ENCODE measurements around the gene FBXO15.

Gene FBXO15

DNA sequence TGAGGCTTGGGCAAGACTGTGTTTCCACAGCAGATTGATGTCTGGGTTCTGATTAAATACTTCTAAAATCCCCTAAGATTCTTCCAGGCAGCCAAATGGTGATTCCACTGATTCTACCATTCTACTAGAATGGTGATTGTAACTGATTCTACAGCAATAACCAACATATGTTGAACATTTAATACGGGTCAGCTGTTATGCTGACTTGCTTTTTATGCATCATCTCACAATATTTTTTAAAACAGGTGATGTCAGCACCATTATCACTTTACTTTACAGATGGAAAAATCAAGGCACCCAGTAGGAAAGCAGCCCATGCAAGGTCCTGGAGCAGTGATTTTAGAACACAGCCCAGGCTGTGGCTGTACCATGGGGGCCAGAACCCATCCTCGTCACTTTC lies 38.2 kb upstream of the FBXO15 start:
- FAIRE-seq (peak; percentile 90), DNase-seq (ENCODE audit: insufficient read length, low spot score) (no peak)
- no peak for TF ChIP-seq CTCF (IDR thresholded peaks at IDR 0.05; ENCODE audit: insufficient read depth, missing control alignments)

DNA sequence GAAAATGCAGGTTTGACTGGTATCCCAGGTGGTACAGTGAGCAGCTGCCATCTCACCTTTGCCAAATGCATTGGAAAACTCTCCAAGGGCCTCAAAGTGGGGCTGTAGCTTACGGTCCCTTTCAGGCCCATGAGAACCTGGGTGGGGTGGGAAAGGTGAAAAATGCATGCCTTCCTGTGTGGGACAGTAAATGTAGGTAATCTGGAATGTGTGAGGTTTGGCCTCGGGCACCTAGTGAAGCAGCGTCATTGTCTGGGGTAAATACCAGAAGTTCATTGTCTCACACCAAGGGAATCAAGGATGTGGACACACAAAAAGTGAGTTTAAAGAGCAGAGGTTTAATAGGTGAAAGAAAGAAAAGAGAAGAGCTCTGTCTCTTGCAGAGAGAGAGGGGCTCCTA lies 37.2 kb upstream of the FBXO15 start:
- FAIRE-seq (peak; percentile 66), DNase-seq (ENCODE audit: insufficient read length, low spot score) (no peak)
- no peak for TF ChIP-seq CTCF (IDR thresholded peaks at IDR 0.05; ENCODE audit: insufficient read depth, missing control alignments)

GRCh38 chr18:74183130-74183529 lies 35.5 kb upstream of the FBXO15 start:
- no peak for TF ChIP-seq CTCF (IDR thresholded peaks at IDR 0.05; ENCODE audit: insufficient read depth, missing control alignments)
- FAIRE-seq (peak; percentile 91), DNase-seq (ENCODE audit: insufficient read length, low spot score) (no peak)

GRCh38 chr18:74182335-74182734 lies 34.7 kb upstream of the FBXO15 start:
- DNase-seq (ENCODE audit: insufficient read length, low spot score) (no peak), FAIRE-seq (no peak)
- no peak for TF ChIP-seq CTCF (IDR thresholded peaks at IDR 0.05; ENCODE audit: insufficient read depth, missing control alignments)

DNA sequence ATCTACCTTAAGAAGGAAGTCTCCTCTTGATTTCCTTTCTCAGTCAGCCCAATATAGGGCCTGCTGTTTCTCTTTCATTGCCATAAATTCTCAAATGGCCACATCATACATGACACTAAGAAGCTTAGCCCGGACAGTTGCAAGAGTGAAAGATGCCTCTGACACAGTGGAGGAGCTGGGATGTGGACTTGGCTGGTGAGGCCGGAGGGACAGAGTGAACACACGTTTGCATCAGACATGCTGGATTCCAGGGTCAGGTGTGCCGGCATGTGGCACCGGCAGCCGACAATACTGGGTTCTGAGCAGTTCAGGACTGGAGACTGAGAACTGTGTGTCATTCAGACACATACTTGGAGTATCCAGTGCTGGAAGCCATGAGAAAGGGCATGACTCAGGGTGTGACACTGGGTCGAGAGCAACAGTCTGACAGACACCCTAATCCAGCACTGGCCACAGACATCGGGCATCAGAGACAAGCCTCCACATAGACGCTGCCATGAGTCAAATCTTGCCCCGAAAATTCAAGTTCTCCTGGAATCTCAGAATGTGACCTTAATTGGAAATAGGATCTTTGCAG lies 32.1 kb upstream of the FBXO15 start:
- FAIRE-seq (no peak), DNase-seq (ENCODE audit: insufficient read length, low spot score) (no peak)
- TF ChIP-seq CTCF (IDR thresholded peaks at IDR 0.05; ENCODE audit: insufficient read depth, missing control alignments), result no peak

GRCh38 chr18:74178884-74179283 lies 31.2 kb upstream of the FBXO15 start:
- TF ChIP-seq CTCF (IDR thresholded peaks at IDR 0.05; ENCODE audit: insufficient read depth, missing control alignments), result no peak
- DNase-seq (ENCODE audit: insufficient read length, low spot score) (no peak), FAIRE-seq (peak; percentile 88)

- no peak for DNase-seq (ENCODE audit: insufficient read length, low spot score)
- FAIRE-seq, result peak; percentile 91
- no peak for TF ChIP-seq CTCF (IDR thresholded peaks at IDR 0.05; ENCODE audit: insufficient read depth, missing control alignments)
Measured at GRCh38 chr18:74175658-74176057, 28.0 kb upstream of the FBXO15 start.

Data from D721Med (cell line).